GM12878 (cell line): ENCODE measurements around the gene METTL2B.

ENCODE experiments used
- CTCF ChIP-seq, 3 experiments: IDR thresholded peaks in 2 of 3; conservative IDR thresholded peaks in 1 of 3; 2 replicates each; pipeline ENCODE4 v1.5.1; 2011; ENCODE audit warnings: low read depth in 3 of 3, low read length in 3 of 3, mild to moderate bottlenecking in 3 of 3, control low read depth in 2 of 3, moderate library complexity in 2 of 3, inconsistent platforms in 1 of 3, mixed read lengths in 1 of 3; ENCODE audit not compliant: control insufficient read depth in 2 of 3, insufficient read depth in 1 of 3; ENCODE audit errors: extremely low read depth in 1 of 3
- POLR2A ChIP-seq: IDR thresholded peaks from 2 replicates; pipeline ENCODE4 v1.6.1; 2011; ENCODE audit warnings: low read depth, mild to moderate bottlenecking, low read length
- RAD21 ChIP-seq: IDR thresholded peaks from 2 replicates; pipeline ENCODE4 v1.6.1; 2011; ENCODE audit warnings: mild to moderate bottlenecking, low read depth, low read length, moderate library complexity; ENCODE audit not compliant: insufficient read depth
- YY1 ChIP-seq: IDR thresholded peaks from 2 replicates; pipeline ENCODE4 v1.6.1; 2011; ENCODE audit warnings: low read depth, mild to moderate bottlenecking, low read length

GRCh38 chr7:128446306-128446705 lies 30.2 kb upstream of the METTL2B start:
- TF ChIP-seq YY1 (no peak), CTCF (IDR thresholded peaks at IDR 0.05 in 2 of 3, conservative IDR thresholded peaks at IDR 0.05 in 1 of 3; ENCODE audit: control insufficient read depth in 2 of 3, extremely low read depth in 1 of 3, insufficient read depth in 1 of 3, low read depth in 3 of 3, low read length in 3 of 3) (no peak), RAD21 (no peak), POLR2A (no peak)
